OCI-LY1 (cell line): ENCODE measurements around the gene AQR.

Experiments used
- H2AFZ ChIP-seq: fragments of 200-600 bp; sonication (generic), shearing (Covaris generic); 2 replicates; pipeline ENCODE4 v1.6.0; 2014; ENCODE audit warnings: antibody characterized with exemption, mild to moderate bottlenecking, low read length
- H3F3A ChIP-seq: fragments of 200-600 bp; sonication (generic), shearing (Covaris generic); 2 replicates; pipeline ENCODE4 v1.6.0; 2014; ENCODE audit warnings: mild to moderate bottlenecking, antibody characterized with exemption, low read length, moderate library complexity; ENCODE audit not compliant: insufficient read depth
- H3K27ac ChIP-seq: fragments of 200-600 bp; sonication (generic); 2 replicates; pipeline ENCODE4 v1.5.1; 2014; ENCODE audit warnings: low read length, mixed run types, mild to moderate bottlenecking, low read depth; ENCODE audit not compliant: poor library complexity, severe bottlenecking
- H3K27me3 ChIP-seq: fragments of 200-600 bp; sonication (generic); 2 replicates; pipeline ENCODE4 v1.6.0; 2014; ENCODE audit warnings: antibody characterized with exemption, mild to moderate bottlenecking, low read length, moderate library complexity; ENCODE audit not compliant: insufficient read depth
- H3K36me3 ChIP-seq: fragments of 200-600 bp; sonication (generic); 2 replicates; pipeline ENCODE4 v1.6.1; 2014; ENCODE audit warnings: mild to moderate bottlenecking, antibody characterized with exemption, low read length, moderate library complexity, mixed read lengths; ENCODE audit not compliant: insufficient read depth
- H3K4me1 ChIP-seq: fragments of 200-600 bp; sonication (generic); 2 replicates; pipeline ENCODE4 v1.5.1; 2014; ENCODE audit warnings: mild to moderate bottlenecking, low read length, moderate library complexity; ENCODE audit not compliant: insufficient read depth, severe bottlenecking
- H3K4me2 ChIP-seq: fragments of 200-600 bp; sonication (generic), shearing (Covaris generic); 2 replicates; pipeline ENCODE4 v1.6.1; 2014; ENCODE audit warnings: low read length
- H3K4me3 ChIP-seq: fragments of 200-600 bp; sonication (generic); 2 replicates; pipeline ENCODE4 v1.5.1; 2014; ENCODE audit warnings: low read length, low read depth, mild to moderate bottlenecking, mixed read lengths; ENCODE audit not compliant: poor library complexity, severe bottlenecking
- H3K79me2 ChIP-seq: fragments of 200-600 bp; shearing (Covaris generic); 2 replicates; pipeline ENCODE4 v1.6.1; 2016; ENCODE audit warnings: mixed run types, low read length, mixed read lengths; ENCODE audit not compliant: insufficient read depth
- H3K9ac ChIP-seq: fragments of 200-600 bp; sonication (generic), shearing (Covaris generic); 2 replicates; pipeline ENCODE4 v1.6.1; 2014; ENCODE audit warnings: mild to moderate bottlenecking, low read length, mixed read lengths
- H3K9me2 ChIP-seq: fragments of 200-600 bp; sonication (generic), shearing (Covaris generic); 2 replicates; pipeline ENCODE4 v1.6.1; 2014; ENCODE audit warnings: low read depth, mild to moderate bottlenecking, low read length, mixed read lengths
- H3K9me3 ChIP-seq: fragments of 200-600 bp; shearing (Covaris generic); 2 replicates; pipeline ENCODE4 v1.6.1; 2014; ENCODE audit warnings: low read length, mixed read lengths
- H4K20me1 ChIP-seq: fragments of 200-600 bp; sonication (generic), shearing (Covaris generic); 2 replicates; pipeline ENCODE4 v1.6.0; 2016; ENCODE audit warnings: mild to moderate bottlenecking, low read length; ENCODE audit not compliant: insufficient read depth
- CTCF ChIP-seq: fragments of 200-600 bp; sonication (generic), shearing (Covaris generic); IDR thresholded peaks from 2 replicates; pipeline ENCODE4 v1.5.1; 2017; ENCODE audit warnings: mild to moderate bottlenecking, antibody characterized with exemption, low read length, moderate library complexity, mixed read lengths
- EZH2 ChIP-seq: fragments of 200-600 bp; sonication (generic), shearing (Covaris generic); IDR thresholded peaks from 2 replicates; pipeline ENCODE4 v1.8.0; 2017; ENCODE audit warnings: borderline replicate concordance, mixed run types, mild to moderate bottlenecking, antibody characterized with exemption, low read length, moderate library complexity, mixed read lengths

AQR gene

GRCh38 chr15:34893967-34894366, 75.6 kb downstream of the AQR start:
- no peak overlapping the region for H3K27ac ChIP-seq
- no peak overlapping the region for H3K4me3 ChIP-seq
- H3K9me3 ChIP-seq, result peaks cover 22% of the 10 kb centered on the region
- no peaks in the 10 kb centered on the region for H3K4me1 ChIP-seq
- H2AFZ ChIP-seq, result no peak overlapping the region
- H3K9ac ChIP-seq, result no peak overlapping the region
- H4K20me1 ChIP-seq, result no peaks in the 10 kb centered on the region
- peaks cover 88% of the 10 kb centered on the region for H3K36me3 ChIP-seq
- H3K79me2 ChIP-seq, result no peaks in the 10 kb centered on the region
- no peaks in the 10 kb centered on the region for H3K9me2 ChIP-seq
- H3K4me2 ChIP-seq, result no peak overlapping the region
- H3F3A ChIP-seq, result no peaks in the 10 kb centered on the region
- TF ChIP-seq EZH2 (no peak), CTCF (no peak)
- H3K27me3 ChIP-seq, result no peaks in the 10 kb centered on the region

- Histone ChIP-seq H3K9ac (no peak overlapping the region), H3K27me3 (no peaks in the 10 kb centered on the region), H4K20me1 (no peaks in the 10 kb centered on the region), H3K36me3 (peaks cover 92% of the 10 kb centered on the region), H3F3A (no peaks in the 10 kb centered on the region), H3K27ac (no peak overlapping the region), H3K9me3 (peaks cover 22% of the 10 kb centered on the region), H3K9me2 (no peaks in the 10 kb centered on the region), H3K79me2 (no peaks in the 10 kb centered on the region), H2AFZ (no peak overlapping the region), H3K4me3 (no peak overlapping the region), H3K4me2 (no peak overlapping the region), H3K4me1 (no peaks in the 10 kb centered on the region)
- TF ChIP-seq CTCF (no peak), EZH2 (no peak)
Observed at GRCh38 chr15:34892963-34893591, 76.5 kb downstream of the AQR start.

DNA sequence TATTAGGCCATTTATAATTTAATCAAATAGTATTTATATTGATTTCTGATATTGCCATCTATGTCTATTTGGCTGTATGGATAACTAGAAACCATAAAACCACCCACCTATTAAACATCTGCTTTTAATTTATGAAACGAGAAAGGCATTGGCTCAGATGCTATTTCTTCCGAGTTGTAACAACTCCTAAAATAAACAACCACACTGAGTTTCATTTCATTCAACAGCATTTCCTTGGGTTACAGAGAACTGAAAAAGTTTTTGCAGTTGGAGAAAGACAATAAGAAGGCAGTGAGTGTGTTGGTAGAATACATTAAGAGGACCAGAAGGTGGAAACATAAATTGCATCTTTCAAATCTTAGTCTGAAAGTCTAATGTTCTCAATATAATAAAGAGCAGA, 79.1 kb downstream of the AQR start:
- H3K27me3 ChIP-seq, result no peaks in the 10 kb centered on the region
- H3K4me3 ChIP-seq, result no peak overlapping the region
- H3K36me3 ChIP-seq, result peaks cover 86% of the 10 kb centered on the region

More for the DNA sequence above, 79.1 kb downstream of the AQR start:
- no peaks in the 10 kb centered on the region for H4K20me1 ChIP-seq
- no peaks in the 10 kb centered on the region for H3K9me2 ChIP-seq
- TF ChIP-seq CTCF, result no peak
- no peak for TF ChIP-seq EZH2
- H3K4me2 ChIP-seq, result no peak overlapping the region
- no peaks in the 10 kb centered on the region for H3K79me2 ChIP-seq
- H3K9me3 ChIP-seq, result peaks cover 22% of the 10 kb centered on the region
- no peaks in the 10 kb centered on the region for H3F3A ChIP-seq
- no peak overlapping the region for H3K9ac ChIP-seq
- H3K27ac ChIP-seq, result no peak overlapping the region
- no peak overlapping the region for H2AFZ ChIP-seq
- no peaks in the 10 kb centered on the region for H3K4me1 ChIP-seq
